H9 (cell line): ENCODE results near the gene PIGBOS1. TPM values are rescaled to one million over a fixed set of nuclear protein-coding genes. Genes with fewer than 3 reads are reported as not detected.

ENCODE experiments used
- DNase-seq: peaks from one replicate; pipeline ENCODE4 v3.0.0-alpha.2; 2017
- H2AFZ ChIP-seq: one replicate; pipeline ENCODE4 v1.6.1; 2013; ENCODE audit warnings: mild to moderate bottlenecking, low read length, control low read depth, moderate library complexity
- H2AK5ac ChIP-seq: 2 replicates; pipeline ENCODE4 v1.6.1; 2013; ENCODE audit warnings: low read length, control low read depth, mixed read lengths; ENCODE audit not compliant: insufficient read length
- H2BK120ac ChIP-seq: one replicate; pipeline ENCODE4 v1.6.1; 2013; ENCODE audit warnings: low read depth, mild to moderate bottlenecking, low read length, control low read depth, inconsistent platforms; ENCODE audit not compliant: poor library complexity, severe bottlenecking
- H2BK12ac ChIP-seq: 2 replicates; pipeline ENCODE4 v1.6.1; 2013; ENCODE audit warnings: low read length, control low read depth, mixed read lengths, low read depth; ENCODE audit not compliant: insufficient read length
- H2BK15ac ChIP-seq: 2 replicates; pipeline ENCODE4 v1.6.1; 2013; ENCODE audit warnings: low read depth, low read length, control low read depth
- H2BK20ac ChIP-seq: one replicate; pipeline ENCODE4 v1.6.1; 2013; ENCODE audit warnings: low read depth, mild to moderate bottlenecking, low read length, control low read depth, inconsistent platforms; ENCODE audit not compliant: poor library complexity, severe bottlenecking
- H2BK5ac ChIP-seq: 2 replicates; pipeline ENCODE4 v1.6.1; 2013; ENCODE audit warnings: low read length, control low read depth, mixed read lengths; ENCODE audit not compliant: insufficient read length
- H3K14ac ChIP-seq: 2 replicates; pipeline ENCODE4 v1.6.1; 2013; ENCODE audit warnings: low read length, control low read depth; ENCODE audit not compliant: insufficient read depth
- H3K18ac ChIP-seq: 2 replicates; pipeline ENCODE4 v1.6.1; 2013; ENCODE audit warnings: low read depth, mild to moderate bottlenecking, mixed read lengths, low read length, control low read depth; ENCODE audit not compliant: insufficient read length
- H3K23ac ChIP-seq: 2 replicates; pipeline ENCODE4 v1.6.1; 2013; ENCODE audit warnings: low read length, control low read depth, mixed read lengths, low read depth; ENCODE audit not compliant: insufficient read length
- H3K23me2 ChIP-seq: 2 replicates; pipeline ENCODE4 v1.6.1; 2013; ENCODE audit warnings: low read depth, mild to moderate bottlenecking, mixed read lengths, low read length, control low read depth; ENCODE audit not compliant: insufficient read length, poor library complexity, severe bottlenecking
- H3K27ac ChIP-seq: 2 replicates; pipeline ENCODE4 v1.5.1; 2013; ENCODE audit warnings: low read length, control low read depth, mixed read lengths, low read depth; ENCODE audit not compliant: insufficient read length
- H3K27me3 ChIP-seq: 2 replicates; pipeline ENCODE4 v1.6.1; 2013; ENCODE audit warnings: low read length, control low read depth, inconsistent platforms; ENCODE audit not compliant: insufficient read depth
- H3K4ac ChIP-seq: 2 replicates; pipeline ENCODE4 v1.6.1; 2013; ENCODE audit warnings: low read depth, mild to moderate bottlenecking, control low read depth, inconsistent platforms, low read length, moderate library complexity
- H3K4me1 ChIP-seq: 2 replicates; pipeline ENCODE4 v1.6.1; 2013; ENCODE audit warnings: low read length, control low read depth, inconsistent platforms; ENCODE audit not compliant: insufficient read depth
- H3K4me2 ChIP-seq: 2 replicates; pipeline ENCODE4 v1.6.1; 2013; ENCODE audit warnings: low read length, control low read depth, mixed read lengths; ENCODE audit not compliant: insufficient read length, insufficient read depth
- H3K56ac ChIP-seq: 2 replicates; pipeline ENCODE4 v1.6.1; 2013; ENCODE audit warnings: low read depth, mild to moderate bottlenecking, mixed read lengths, low read length, control low read depth; ENCODE audit not compliant: insufficient read length
- H3K79me1 ChIP-seq: 2 replicates; pipeline ENCODE4 v1.6.1; 2013; ENCODE audit warnings: low read depth, mild to moderate bottlenecking, moderate library complexity, low read length, control low read depth, inconsistent platforms; ENCODE audit not compliant: insufficient read depth, poor library complexity, severe bottlenecking
- H3K79me2 ChIP-seq: 2 replicates; pipeline ENCODE4 v1.6.1; 2013; ENCODE audit warnings: low read length, control low read depth, inconsistent platforms; ENCODE audit not compliant: insufficient read depth
- H3K9ac ChIP-seq: 2 replicates; pipeline ENCODE4 v1.6.1; 2013; ENCODE audit warnings: low read length, control low read depth, mixed read lengths; ENCODE audit not compliant: insufficient read length; ENCODE audit errors: extremely low read depth
- H3K9me3 ChIP-seq: one replicate; pipeline ENCODE4 v1.6.1; 2013; ENCODE audit warnings: low read depth, low read length, inconsistent platforms; ENCODE audit not compliant: control insufficient read depth
- H3T11ph ChIP-seq: one replicate; pipeline ENCODE4 v1.6.1; 2013; ENCODE audit warnings: mild to moderate bottlenecking, low read length, control low read depth, inconsistent platforms
- H4K20me1 ChIP-seq: one replicate; pipeline ENCODE4 v1.6.1; 2013; ENCODE audit not compliant: control insufficient read depth, insufficient read length, insufficient read depth
- H4K5ac ChIP-seq: 2 replicates; pipeline ENCODE4 v1.6.1; 2013; ENCODE audit warnings: low read depth, mild to moderate bottlenecking, mixed read lengths, low read length, control low read depth; ENCODE audit not compliant: insufficient read length
- H4K8ac ChIP-seq: replicated peaks from 2 replicates; pipeline ENCODE4 v1.6.1; 2013; ENCODE audit warnings: low read length, control low read depth, mixed read lengths, low read depth; ENCODE audit not compliant: insufficient read length
- H4K91ac ChIP-seq: 2 replicates; pipeline ENCODE4 v1.6.1; 2013; ENCODE audit warnings: low read depth, mild to moderate bottlenecking, moderate library complexity, mixed read lengths, low read length, control low read depth; ENCODE audit not compliant: insufficient read length
- H3K27ac Mint-ChIP-seq, 3 experiments: 2 replicates in 2 of 3; 3 replicates in 1 of 3; pipeline ENCODE4 v1.8.0; 2020 to 2021; ENCODE audit warnings: mixed read lengths in 3 of 3, mild to moderate bottlenecking in 1 of 3, moderate library complexity in 1 of 3
- H3K27me3 Mint-ChIP-seq: 2 replicates; pipeline ENCODE4 v1.8.0; 2021; ENCODE audit warnings: low read depth, mild to moderate bottlenecking, moderate library complexity, mixed read lengths
- H3K36me3 Mint-ChIP-seq, 3 experiments: 2 replicates in 2 of 3; 3 replicates in 1 of 3; pipeline ENCODE4 v1.8.0; 2020 to 2021; ENCODE audit warnings: low read depth in 3 of 3, mixed read lengths in 3 of 3; ENCODE audit not compliant: insufficient read depth in 1 of 3
- H3K4me1 Mint-ChIP-seq, 2 experiments: 2 replicates each; pipeline ENCODE4 v1.8.0; 2020; ENCODE audit warnings: mixed read lengths in 2 of 2
- H3K4me3 Mint-ChIP-seq, 2 experiments: 2 replicates in 1 of 2; 3 replicates in 1 of 2; pipeline ENCODE4 v1.8.0; 2020 to 2021; ENCODE audit warnings: mild to moderate bottlenecking in 2 of 2, mixed read lengths in 2 of 2, moderate library complexity in 1 of 2
- H3K9me3 Mint-ChIP-seq, 2 experiments: 2 replicates in 1 of 2; 3 replicates in 1 of 2; pipeline ENCODE4 v1.8.0; 2020; ENCODE audit warnings: mild to moderate bottlenecking in 2 of 2, mixed read lengths in 2 of 2, moderate library complexity in 1 of 2
- CTCF ChIP-seq: fragments of 200-600 bp; sonication (generic); conservative IDR thresholded peaks from 3 replicates; pipeline ENCODE4 v1.8.0; 2021; ENCODE audit warnings: antibody characterized with exemption, mild to moderate bottlenecking
- WGBS: extraction: QIAGEN DNeasy Blood & Tissue Kit; methylation state at CpG from one replicate; pipeline ENCODE4 v1.1.7; 2013; ENCODE audit warnings: missing lambda C conversion rate, low lambda C conversion rate, mixed read lengths; ENCODE audit not compliant: insufficient read length; ENCODE audit errors: extremely low coverage; 5-methylcytosine and 5-hydroxymethylcytosine counted together
- total RNA-seq: library from RNA; stranded (reverse); gene quantifications from 2 replicates; pipeline ENCODE4 v1.2.1, GENCODE V29; 2021

The PIGBOS1 gene
- total RNA-seq, 1 experiment from 2014 or later, result 10.4 TPM

DNA sequence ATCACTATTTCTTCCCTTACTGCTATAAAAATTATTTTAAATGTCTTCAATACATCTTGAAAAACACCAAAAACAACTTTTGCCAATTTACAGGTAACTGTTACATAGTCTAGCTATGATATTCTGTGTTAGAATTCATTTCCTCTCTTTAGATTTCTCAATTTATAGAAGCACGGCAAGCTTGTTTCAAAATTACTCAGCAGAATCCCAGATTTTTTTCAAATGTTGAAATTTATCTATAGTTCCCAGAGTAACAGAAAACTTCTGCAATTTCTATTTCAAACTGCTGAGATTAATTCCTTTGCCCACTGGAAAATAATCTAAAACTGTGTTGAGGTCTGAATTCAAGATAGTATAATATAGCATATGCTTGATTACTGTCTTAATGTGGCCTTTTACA, 48.1 kb upstream of the PIGBOS1 start:
- WGBS, result no CpG with 5 or more reads among the region's 1 CpG
- Histone ChIP-seq H3K79me2 (no peaks in the 10 kb centered on the region), H3K4me1 (no peaks in the 10 kb centered on the region), H3K9me3 (no peaks in the 10 kb centered on the region), H2BK20ac (no peak overlapping the region), H2BK120ac (no peak overlapping the region), H3K79me1 (no peaks in the 10 kb centered on the region), H2BK5ac (no peak overlapping the region), H3K56ac (no peak overlapping the region), H3K27ac (no peak overlapping the region), H4K8ac (no peak overlapping the region), H3K23ac (no peak overlapping the region), H2BK15ac (no peak overlapping the region), H4K91ac (no peak overlapping the region), H3K14ac (no peak overlapping the region), H4K20me1 (no peaks in the 10 kb centered on the region), H2AK5ac (no peak overlapping the region), H3T11ph (no peak overlapping the region), H3K4me2 (no peak overlapping the region), H3K27me3 (no peaks in the 10 kb centered on the region), H2BK12ac (no peak overlapping the region), H3K9ac (no peak overlapping the region), H3K18ac (no peak overlapping the region), H4K5ac (no peak overlapping the region), H3K4ac (no peak overlapping the region), H3K23me2 (no peaks in the 10 kb centered on the region), H2AFZ (no peak overlapping the region)
- Mint-ChIP-seq H3K27ac (no peak overlapping the region), H3K36me3 (no peaks in the 10 kb centered on the region; a peak in 1 of 7 replicates), H3K27me3 (no peaks in the 10 kb centered on the region), H3K4me1 (no peaks in the 10 kb centered on the region), H3K4me3 (no peak overlapping the region), H3K9me3 (no peaks in the 10 kb centered on the region)
- no peak for TF ChIP-seq CTCF
- DNase-seq, result no peak
